GM18868 (cell line): Measurements from ENCODE around the gene RAB5A.
"Not testable (repeated sequence)": the region's sequence is repeated elsewhere in the genome, so short reads cannot be mapped to it uniquely, and the experiment has no call there.

ENCODE experiments used
- ATAC-seq: cut with Tn5 transposase; IDR thresholded peaks from one replicate; pipeline ENCODE4 v1.9.1; 2021; ENCODE audit warnings: mild to moderate bottlenecking, moderate library complexity; ENCODE audit not compliant: unreplicated experiment

The RAB5A gene

GRCh38 chr3:19946832-19947548 is at the start of gene RAB5A:
RAB5A (plus strand) TSS chr3:19947097; CDS start chr3:19950899, 3,802 bp downstream.
- ATAC-seq: peak; percentile 94

GRCh38 chr3:19898721-19899120 is 48.2 kb upstream of the RAB5A start:
- ATAC-seq: no peak

- no peak for ATAC-seq
These were observed 47.6 kb upstream of the RAB5A start for GRCh38 chr3:19899264-19899663.

GRCh38 chr3:19899833-19900232 is 47.1 kb upstream of the RAB5A start:
- ATAC-seq: not testable (repeated sequence)

GRCh38 chr3:19901337-19901736 is 45.6 kb upstream of the RAB5A start:
- no peak for ATAC-seq

- no peak for ATAC-seq
These were observed 45.0 kb upstream of the RAB5A start for GRCh38 chr3:19901918-19902317.

GRCh38 chr3:19903649-19904048 is 43.2 kb upstream of the RAB5A start:
- ATAC-seq: no peak

GRCh38 chr3:19907523-19907922 is 39.4 kb upstream of the RAB5A start:
- peak; percentile 49 for ATAC-seq

GRCh38 chr3:19911452-19911851 is 35.4 kb upstream of the RAB5A start:
- no peak for ATAC-seq

GRCh38 chr3:19917167-19917566 is 29.7 kb upstream of the RAB5A start:
- ATAC-seq: no peak

GRCh38 chr3:19920401-19921080 is 26.4 kb upstream of the RAB5A start:
- ATAC-seq: no peak

- peak; percentile 90 for ATAC-seq
These were observed 15.7 kb upstream of the RAB5A start for GRCh38 chr3:19931180-19931692.

- ATAC-seq: peak; percentile 57
These were observed 15.1 kb upstream of the RAB5A start for GRCh38 chr3:19931767-19932188.

GRCh38 chr3:19932422-19932821 is 14.5 kb upstream of the RAB5A start:
- no peak for ATAC-seq

- no peak for ATAC-seq
These were observed 12.8 kb upstream of the RAB5A start, which contains the start of gene EFHB for GRCh38 chr3:19934098-19934566. EFHB (minus strand) TSS chr3:19934217; CDS start chr3:19934018, 199 bp downstream.

GRCh38 chr3:19937459-19938294 is 9.2 kb upstream of the RAB5A start:
- ATAC-seq: peak; percentile 43

- ATAC-seq: no peak
These were observed 8.6 kb upstream of the RAB5A start for GRCh38 chr3:19938295-19938627.

- ATAC-seq: no peak
These were observed 6.3 kb upstream of the RAB5A start for GRCh38 chr3:19940643-19941042.

GRCh38 chr3:19945534-19945933 is 1.4 kb upstream of the RAB5A start:
- ATAC-seq: no peak

- ATAC-seq: peak; percentile 7
These were observed 697 bp upstream of the RAB5A start for GRCh38 chr3:19945969-19946831.
